Epidermal melanocyte (primary cell): ENCODE data around the gene NFIX.

ENCODE experiments used
- DNase-seq: peaks from one replicate; pipeline ENCODE4 v3.0.0; 2011; ENCODE audit warnings: low spot score; ENCODE audit not compliant: insufficient read length

NFIX gene

DNA sequence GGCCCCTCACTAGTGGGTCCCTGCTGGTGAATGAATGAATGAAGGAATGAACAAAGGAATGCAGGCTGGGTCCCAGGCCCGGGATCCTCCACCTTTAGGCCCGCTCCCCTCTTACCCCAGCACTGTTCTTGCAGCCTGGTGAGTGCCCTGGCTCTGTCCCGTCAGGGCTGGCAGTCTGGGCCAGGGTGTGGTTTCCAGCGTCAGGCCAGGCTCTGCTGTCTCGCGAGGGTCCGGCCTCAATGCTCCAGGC is 107.1 kb downstream of the NFIX start:
- DNase-seq = peak; percentile 75

DNA sequence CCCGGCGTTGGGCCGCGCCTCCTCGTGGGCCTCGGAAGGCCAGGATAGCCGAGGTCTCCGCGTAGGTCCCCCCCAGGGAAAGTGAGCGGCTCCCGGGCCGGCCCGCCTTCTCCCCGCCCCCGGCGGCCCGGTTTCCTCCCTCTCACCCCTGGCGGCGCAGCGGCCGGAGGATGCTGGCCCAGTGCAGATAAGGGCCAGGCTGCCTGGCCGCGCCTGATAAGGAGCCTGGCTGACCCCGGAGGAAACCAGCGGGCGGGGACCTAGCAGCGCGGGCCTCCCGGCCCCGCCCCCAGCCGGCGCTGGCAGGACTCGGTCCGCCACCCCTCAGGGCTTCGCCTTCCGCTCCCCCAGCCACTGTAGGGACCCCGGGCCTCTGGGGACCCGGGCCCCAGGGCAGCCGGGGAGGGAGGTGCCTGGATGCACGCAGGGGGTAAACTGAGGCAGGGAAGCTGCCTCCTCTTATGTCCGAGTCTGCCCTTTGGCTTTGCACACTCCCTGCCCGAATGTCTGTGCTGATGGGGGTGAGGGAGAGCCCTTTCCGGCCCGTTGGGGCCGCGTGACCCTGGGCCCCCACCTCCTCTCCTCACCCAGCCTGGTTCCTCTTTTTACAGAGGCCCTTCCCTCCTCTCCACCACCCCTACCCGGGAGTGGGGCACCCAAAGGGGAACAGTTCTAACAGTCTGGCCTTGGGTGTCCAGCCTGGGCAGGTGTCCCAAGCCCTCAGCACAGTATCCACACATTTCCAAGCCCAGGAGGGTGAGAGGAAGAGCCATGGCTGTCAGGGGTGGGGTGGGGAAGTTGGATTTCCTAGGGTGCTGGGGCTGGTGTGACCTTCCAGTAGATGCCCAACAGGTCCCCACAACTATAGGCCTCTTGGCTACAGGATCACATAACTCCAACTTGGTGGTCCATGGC is 107.6 kb downstream of the NFIX start, which contains the start of gene LYL1:
LYL1 (minus strand) TSS at position 193 of the 915 bp plus-strand sequence. CDS start 1,687 bp downstream, outside the sequence.
- DNase-seq = peak; percentile 76

GRCh38 chr19:13103581-13104359 is 108.5 kb downstream of the NFIX start:
- DNase-seq = no peak

GRCh38 chr19:13104360-13104847 is 109.1 kb downstream of the NFIX start:
- no peak for DNase-seq

- no peak for DNase-seq
Measured at GRCh38 chr19:13104848-13105711, 109.8 kb downstream of the NFIX start.

- no peak for DNase-seq
Measured at GRCh38 chr19:13109361-13110098, 114.3 kb downstream of the NFIX start.

- no peak for DNase-seq
Measured at GRCh38 chr19:13110099-13110610, 114.9 kb downstream of the NFIX start.

GRCh38 chr19:13112555-13112954 is 117.3 kb downstream of the NFIX start:
- DNase-seq = no peak

- no peak for DNase-seq
Measured at GRCh38 chr19:13115936-13116281, 120.6 kb downstream of the NFIX start.

- DNase-seq = peak; percentile 100
Measured at GRCh38 chr19:13116282-13117175, 121.3 kb downstream of the NFIX start, which contains the start of gene TRMT1. Gene TRMT1 (minus strand): TSS chr19:13116740. CDS start chr19:13116399, 341 bp downstream.

- DNase-seq = no peak
Measured at GRCh38 chr19:13117176-13117771, 122.0 kb downstream of the NFIX start.

GRCh38 chr19:13117772-13118423 is 122.6 kb downstream of the NFIX start, which contains the start of gene NACC1:
Gene NACC1 (plus strand): TSS chr19:13118264. CDS start chr19:13135208, 16,944 bp downstream.
- DNase-seq = peak; percentile 96

- no peak for DNase-seq
Measured at GRCh38 chr19:13118424-13119193, 123.3 kb downstream of the NFIX start.

- DNase-seq = no peak
Measured at GRCh38 chr19:13119627-13120026, 124.4 kb downstream of the NFIX start.

- no peak for DNase-seq
Measured at GRCh38 chr19:13120031-13120430, 124.8 kb downstream of the NFIX start.

- DNase-seq = no peak
Measured at GRCh38 chr19:13120817-13121216, 125.5 kb downstream of the NFIX start.

DNA sequence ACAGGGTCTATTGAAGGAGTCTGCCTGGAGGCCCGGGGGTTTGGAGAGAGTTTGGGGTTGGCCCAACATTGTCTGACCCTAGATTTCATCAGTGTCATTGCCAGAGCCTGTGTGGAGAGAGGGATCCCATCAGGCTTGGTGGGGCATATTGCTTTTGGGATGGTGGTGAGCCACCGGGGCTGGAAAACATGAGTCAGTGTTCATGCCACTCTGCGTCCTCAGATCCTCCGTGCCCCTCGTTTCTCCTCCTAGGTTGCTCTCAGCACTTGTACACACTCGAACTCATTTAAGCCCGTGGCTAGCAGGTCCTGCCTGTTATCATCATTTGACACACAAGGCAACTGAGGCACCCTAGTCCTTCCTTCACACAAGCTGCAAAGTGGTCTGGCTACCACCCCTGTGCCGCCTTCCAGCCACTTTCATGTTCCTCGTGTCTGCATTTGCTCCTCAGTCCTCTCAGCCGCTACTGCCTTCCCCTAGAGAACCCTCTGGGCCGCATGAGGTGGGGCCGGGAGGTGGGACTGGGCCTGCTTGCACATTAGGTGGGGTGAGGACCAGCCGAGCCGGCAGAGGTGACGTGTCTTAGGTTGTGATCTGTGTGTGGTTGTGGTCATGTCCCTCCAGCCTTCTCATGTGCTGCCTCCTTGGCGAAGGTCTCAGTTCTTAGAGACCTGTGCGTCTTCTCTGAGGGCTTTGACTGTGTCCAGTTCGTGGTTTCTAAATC is 126.4 kb downstream of the NFIX start:
- DNase-seq = no peak
